GM21529 (cell line): ENCODE measurements around the gene ADAP2.
A peak's percentile ranks its signal among the peaks of the same experiment; 100 is the strongest.
"Not testable (repeated sequence)": the region's sequence is repeated elsewhere in the genome, so short reads cannot be mapped to it uniquely, and the experiment has no call there.

Experiments
- ATAC-seq: cut with Tn5 transposase; IDR thresholded peaks from one replicate; pipeline ENCODE4 v1.9.1; 2021; ENCODE audit not compliant: unreplicated experiment

The ADAP2 gene, protein sequence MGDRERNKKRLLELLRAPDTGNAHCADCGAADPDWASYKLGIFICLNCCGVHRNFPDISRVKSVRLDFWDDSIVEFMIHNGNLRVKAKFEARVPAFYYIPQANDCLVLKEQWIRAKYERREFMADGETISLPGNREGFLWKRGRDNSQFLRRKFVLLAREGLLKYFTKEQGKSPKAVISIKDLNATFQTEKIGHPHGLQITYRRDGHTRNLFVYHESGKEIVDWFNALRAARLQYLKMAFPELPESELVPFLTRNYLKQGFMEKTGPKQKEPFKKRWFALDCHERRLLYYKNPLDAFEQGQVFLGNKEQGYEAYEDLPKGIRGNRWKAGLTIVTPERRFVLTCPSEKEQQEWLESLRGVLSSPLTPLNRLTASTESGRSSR

DNA sequence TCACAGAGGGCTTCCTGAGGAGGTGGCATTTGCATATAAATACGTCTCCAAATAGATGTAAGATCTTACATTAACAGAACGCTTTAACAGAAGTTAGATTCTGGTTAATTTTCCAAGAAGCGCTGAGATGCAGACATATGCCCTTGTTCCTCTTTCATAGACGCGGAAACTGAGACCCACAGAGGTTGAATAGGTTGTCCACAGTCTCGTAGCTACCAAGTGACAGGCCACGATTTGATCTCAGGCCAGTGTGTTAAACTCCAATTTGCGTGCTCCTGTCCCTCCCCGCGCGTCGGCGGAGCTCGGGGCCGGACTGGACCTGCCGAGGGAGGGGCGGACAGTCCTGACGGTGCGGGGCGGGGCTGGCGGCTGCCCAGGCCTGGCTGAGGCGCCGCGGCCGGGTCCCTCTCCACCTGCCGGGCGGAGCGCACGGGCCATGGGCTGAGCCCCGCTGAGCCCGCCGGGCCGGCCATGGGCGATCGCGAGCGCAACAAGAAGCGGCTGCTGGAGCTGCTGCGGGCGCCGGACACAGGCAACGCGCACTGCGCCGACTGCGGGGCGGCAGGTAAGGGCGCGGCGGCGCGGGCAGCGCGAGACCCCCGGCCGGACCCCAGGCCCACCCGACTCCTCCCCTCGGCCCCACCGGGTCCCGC, at the start of gene ADAP2:
ADAP2 (plus strand) TSS at position 402 of the 653 bp plus-strand sequence; CDS start at position 472, 70 bp downstream.
- no peak for ATAC-seq

DNA sequence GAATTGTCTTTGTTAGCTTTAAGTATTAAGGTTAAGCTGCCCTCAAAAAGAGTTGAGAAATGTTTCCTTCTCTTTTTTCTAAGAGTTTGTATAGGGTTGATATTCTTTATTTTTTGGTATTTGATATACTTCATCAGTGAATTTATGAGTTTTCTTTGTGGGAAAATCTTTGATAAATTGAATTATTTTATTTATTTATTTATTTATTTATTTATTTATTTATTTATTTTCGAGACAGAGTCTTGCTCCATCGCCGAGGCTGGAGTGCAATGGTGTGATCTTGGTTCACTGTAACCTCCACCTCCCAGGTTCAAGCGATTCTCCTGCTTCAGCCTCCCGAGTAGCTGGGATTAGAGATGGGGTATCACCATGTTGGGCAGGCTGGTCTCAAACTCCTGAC, 35.6 kb upstream of the ADAP2 start:
- ATAC-seq, result no peak

DNA sequence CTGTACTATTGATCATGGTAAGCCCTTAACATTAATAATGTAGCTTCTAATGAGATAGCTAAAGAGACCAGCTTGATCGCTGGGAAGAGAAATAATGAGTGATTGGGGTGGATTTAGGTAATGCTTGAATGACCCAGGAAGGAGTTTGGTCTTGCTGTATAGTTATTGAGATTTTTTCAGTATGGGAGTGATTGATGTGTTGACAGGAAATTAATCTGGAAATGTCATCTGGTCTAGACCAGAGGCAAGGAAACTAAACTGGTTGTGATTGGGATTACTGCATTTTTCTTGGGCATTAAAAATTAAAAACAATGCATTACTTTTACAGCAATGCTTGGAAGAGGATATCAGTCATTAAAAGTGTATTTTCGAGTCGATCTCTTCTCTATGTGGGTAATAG, 27.5 kb upstream of the ADAP2 start:
- ATAC-seq, result no peak

DNA sequence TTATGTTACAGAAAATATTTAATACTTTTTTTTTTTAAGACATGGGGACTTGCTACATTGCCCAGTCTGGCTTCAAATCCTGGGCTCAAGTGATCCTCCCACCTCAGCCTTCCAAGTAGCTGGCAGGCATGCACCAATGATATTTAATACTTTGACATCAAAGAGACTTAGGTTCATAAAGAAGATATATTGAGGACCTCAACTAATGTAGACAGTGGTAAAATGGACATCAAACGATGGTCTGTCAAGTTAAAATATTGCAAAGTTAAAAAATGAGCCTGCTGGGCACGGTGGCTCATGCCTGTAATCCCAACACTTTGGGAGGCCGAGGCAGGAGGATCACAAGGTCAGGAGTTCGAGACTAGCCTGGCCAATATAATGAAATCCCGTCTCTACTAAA, 24.4 kb upstream of the ADAP2 start:
- no peak for ATAC-seq

DNA sequence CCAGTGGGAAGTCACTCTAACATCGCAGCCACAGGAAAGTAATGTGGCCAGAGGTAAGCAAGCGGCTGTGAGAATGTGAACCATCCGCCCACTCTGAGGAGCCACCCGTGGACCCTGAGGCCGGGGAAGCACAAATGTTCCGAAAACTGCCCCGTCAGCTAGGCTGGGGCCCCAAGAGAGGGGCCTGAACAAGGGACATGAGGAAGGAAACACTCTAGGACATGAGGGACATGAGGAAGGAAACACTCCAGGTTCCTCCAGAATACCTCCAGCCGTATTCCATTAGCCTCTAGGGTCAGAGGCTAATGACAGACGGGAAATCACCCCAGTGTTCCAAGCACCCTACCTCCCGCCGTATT, 16.0 kb upstream of the ADAP2 start:
- peak; percentile 25 for ATAC-seq

DNA sequence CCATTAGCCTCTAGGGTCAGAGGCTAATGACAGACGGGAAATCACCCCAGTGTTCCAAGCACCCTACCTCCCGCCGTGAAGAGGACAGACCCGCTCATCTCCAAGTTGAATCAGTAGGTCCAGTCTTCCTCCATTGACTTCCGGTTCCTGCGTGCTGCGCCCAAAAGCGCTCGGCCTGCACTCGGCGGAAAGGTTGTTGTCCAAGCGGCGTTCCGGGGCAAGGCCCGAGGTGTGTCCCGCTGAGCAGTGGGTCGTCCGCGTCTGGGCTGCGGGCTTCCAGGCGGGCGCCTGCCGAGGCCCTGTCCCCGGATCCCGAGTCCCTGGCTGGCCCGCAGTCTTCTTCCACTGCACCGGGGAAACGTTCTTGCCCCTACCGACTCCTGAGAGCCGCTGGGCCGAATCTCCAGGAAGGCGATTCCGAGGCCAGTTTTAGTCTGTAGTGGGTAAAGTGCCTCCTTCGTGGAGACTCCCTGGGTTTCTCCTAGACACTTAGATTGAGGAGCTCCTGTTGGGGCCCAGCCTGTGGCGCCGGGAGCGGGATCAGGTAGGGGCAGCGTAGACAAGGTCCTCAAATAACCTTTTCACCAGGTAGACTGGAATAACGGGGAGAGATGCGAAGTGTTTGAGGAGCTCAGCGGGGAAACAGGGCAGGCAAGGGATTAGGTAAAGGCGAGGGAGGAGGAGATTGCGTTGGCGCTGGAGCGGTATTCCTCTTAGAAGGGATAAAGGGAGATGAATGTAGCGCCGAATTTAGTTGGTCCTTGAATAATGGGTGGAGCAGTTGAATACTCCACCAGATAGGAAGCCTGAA, 15.4 kb upstream of the ADAP2 start, which contains the start of gene TEFM:
TEFM (minus strand) TSS at position 138 of the 811 bp plus-strand sequence; CDS start at position 98, 40 bp downstream.
- ATAC-seq, result peak; percentile 83

DNA sequence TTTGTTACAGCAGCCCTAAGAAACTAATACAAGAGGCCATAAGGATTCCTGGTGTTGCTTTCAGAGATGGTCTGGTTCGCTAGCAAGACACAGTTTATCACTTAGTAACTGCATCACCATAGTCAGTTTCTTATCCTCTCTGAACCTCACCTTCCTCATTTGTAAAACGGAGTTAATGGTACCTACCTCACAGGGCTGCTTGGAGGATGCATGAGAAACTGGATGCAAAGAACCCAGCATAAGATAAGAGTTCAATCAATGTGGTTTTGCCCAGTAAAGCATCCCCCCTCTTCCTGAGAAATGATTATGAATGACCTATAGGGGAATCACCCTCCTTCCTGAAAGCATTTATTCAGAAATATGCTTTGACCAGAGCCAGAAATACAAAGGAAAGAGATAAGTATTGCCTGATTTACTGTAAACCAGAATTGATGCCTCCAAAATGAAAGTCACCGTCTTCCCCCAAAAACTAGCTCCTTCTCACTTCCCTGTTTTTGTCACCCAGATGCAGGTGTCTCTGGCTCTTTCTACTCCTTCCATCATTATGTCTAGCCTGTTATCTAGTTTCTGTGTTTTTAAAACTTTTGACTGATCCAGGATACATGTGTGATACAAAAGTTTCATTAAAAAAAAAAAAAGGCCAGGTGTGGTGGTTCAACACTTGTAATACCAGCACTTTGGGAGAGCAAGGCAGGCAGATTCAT, 12.9 kb upstream of the ADAP2 start:
- no peak for ATAC-seq

DNA sequence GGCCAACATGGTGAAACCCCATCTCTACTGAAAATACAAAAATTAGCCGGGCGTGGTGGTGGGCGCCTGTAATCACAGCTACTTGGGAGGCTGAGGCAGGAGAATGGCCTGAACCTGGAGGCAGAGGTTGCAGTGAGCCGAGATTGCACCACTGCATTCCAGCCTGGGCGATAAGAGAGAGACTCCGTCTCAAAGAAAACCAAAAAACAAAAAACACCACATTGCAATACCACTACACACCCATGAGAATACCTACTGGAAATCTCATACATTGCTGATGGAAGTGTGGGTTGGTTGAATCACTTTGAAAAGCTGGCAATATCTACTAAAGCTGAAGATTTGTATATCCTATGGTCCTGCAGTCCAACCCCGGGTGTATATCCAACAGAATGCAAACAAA, 11.6 kb upstream of the ADAP2 start:
- not testable (repeated sequence) for ATAC-seq

DNA sequence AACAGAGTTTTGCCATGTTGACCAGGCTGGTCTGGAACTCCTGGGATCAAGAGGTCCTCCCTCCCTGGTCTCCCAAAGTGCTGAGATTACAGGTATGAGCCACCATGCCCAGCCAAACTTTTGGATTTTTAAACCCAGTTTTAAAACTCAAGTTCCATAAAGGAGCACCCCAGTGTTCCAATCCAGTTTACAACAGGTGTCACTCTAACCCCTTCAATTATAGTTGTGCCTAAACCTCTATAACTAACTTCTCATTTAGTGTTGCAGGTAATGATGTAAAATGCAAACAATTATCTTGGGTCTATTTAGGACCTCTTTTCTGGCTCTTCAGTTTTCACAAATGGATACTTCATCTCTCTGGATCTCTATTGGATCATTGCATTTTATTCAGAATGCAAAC, 7.8 kb upstream of the ADAP2 start:
- ATAC-seq, result no peak

DNA sequence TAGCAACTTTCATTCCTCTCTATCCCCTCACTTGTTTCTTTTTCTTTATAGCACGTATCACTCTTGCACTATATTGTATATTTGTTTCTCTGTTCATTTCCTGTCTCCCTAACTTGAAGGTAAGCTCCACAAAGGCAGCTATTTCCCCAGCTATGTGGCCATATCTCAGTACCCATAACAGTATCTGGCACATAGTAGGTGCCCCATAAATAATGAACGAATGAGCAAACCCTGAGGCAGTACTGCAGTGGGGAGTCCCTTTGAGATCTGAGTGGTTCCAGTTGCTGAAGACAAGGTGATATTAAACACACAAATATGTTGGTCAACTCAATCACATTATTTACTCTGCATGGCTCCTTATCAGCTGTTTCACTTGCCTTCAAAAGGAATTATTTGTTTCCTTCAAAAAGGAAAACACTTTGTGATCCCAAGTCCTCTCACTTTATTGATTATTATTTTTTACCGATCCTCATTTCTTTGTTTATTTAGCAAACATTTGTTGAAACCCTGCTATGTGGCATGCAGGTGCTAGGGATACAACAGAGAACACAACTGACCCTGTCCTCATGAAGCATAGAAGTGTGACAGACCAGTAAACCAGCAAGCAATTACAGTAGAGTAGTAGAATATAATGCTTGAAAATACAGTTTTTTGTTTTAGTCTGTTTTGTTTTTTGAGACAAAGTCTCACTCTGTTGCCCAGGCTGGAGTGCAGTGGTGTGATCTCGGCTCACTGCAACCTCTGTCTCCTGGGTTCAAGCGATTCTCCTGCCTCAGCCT, 5.7 kb upstream of the ADAP2 start:
- no peak for ATAC-seq

DNA sequence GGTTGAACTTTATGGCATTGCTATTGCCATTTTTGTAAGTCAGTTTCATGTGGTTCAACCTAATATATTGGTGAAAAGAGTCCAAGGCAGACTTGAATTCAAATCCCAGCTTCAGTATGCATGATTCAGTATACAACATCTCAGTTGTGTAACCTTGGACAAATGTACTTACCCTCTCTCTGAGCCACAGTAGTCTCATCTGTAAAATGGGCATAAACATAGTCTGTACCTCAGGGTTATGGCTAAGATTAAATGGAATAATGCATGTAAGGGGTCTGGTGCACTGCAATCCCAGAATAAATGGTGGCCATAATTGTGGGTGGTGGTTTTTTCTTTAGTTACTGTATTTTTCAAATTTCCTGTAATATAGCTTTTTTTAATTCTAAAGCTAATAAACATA, 4.7 kb upstream of the ADAP2 start:
- no peak for ATAC-seq

DNA sequence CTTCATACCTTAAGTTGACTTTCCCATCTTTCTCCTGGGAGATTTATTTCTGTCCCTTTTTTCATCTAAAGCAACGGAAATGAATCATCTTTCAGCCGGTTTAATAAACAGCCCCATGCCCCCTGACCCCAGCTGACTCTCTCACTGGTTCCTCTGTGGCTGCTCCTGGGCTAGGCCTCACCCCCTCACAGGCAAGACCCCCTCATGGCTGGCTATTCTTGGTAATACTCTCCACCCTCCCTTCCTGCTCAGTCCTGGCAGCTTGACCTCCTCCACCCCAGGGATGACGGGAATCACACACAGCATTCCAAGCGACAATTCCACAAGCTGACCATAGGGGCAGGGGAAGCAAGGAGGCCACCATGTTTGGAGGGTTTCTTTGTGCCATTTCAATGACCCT, 1.5 kb upstream of the ADAP2 start:
- no peak for ATAC-seq

DNA sequence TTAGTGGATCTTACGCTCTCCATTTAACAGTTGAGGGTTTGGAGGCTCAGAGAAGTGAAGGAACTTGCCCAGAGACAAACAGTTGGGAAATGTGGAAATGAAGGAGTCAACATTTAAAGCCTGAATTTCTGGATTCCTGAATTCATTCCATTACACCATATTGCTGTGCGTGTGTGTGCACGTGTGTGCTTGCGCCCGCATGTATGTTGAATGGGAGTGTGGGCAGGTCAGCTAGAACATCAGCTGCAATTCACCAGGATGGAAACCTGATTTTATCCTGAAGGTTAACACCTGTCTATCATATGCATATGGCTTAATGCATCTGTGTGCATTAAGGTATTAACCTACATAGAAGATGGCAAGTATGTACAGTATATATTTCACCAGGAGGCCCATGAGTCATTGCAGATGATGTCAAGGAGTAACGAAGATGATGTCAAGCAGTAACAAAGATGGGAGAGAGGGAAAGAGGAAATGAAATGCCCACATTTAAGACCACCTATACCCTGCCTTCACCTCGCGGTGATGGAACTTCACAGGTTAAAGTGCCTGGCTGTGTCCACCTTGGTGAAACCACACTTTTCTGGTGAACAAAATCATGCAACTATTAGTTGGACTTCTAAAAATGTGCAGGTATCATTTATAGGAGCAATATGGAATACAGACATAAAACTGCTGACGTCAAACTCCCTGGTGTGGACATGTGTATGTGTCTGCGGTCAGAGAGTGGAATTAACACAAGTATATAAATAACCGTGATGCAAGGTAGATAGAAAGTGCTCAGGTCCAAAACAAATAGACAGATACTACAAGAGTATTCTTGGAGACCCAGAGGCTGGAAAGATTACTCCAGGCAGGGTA, 832 bp upstream of the ADAP2 start:
- no peak for ATAC-seq

DNA sequence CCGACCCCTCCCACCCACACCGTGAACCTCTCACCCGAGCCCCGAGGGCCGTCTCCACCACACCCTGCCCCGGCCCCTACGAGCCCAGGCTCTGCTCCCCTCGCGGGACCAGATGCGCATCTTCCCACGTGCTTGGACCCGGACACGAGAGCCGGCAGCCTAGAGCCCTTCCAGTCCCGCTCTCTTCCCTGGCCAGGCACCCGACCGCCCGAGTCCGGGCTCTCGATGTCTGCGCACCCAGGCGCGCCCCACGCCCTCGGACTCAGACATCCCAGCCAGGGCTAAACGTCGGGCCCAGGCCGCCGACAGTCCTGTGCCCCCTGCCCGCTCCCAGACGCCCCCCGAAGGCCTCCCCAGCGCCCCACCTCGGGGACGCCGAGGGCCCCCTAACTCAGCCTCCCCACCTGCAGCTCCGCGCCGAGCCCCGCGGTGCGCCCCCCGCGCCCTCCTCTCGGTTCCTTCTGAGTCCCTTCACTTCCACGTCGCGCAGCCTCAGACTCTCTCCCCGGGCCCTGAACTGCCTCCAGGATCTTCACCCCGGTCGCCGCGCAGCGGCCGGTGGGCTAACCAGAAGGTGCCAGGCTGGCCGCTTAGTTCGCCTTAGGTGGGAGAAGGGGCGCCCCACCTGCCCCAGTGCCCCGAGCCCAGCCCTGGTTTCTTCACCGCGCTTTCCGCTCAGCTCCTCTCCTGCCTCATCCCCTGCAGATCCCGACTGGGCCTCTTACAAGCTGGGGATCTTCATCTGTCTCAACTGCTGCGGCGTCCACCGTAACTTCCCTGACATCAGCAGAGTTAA, 688 bp downstream of the ADAP2 start:
- no peak for ATAC-seq

DNA sequence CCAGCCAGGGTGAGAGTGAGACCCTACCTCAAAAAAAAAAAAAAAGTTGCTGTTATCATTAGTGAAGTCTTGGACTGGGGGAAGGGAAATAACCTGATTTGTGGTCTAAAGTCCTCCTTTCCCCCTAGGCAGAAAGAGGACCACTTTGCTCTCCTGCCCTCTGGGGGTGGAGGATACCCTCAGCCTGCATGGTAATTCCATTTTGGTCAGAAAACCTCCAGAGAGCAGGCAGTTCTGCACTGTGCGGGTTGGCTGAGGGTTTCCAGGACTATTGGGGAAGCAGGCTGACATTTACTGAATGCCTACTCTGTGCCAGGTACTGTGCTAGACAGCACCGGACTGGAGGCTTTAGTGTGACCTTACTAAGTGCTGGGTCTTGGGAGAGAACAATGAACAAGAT, 2.6 kb downstream of the ADAP2 start:
- no peak for ATAC-seq

DNA sequence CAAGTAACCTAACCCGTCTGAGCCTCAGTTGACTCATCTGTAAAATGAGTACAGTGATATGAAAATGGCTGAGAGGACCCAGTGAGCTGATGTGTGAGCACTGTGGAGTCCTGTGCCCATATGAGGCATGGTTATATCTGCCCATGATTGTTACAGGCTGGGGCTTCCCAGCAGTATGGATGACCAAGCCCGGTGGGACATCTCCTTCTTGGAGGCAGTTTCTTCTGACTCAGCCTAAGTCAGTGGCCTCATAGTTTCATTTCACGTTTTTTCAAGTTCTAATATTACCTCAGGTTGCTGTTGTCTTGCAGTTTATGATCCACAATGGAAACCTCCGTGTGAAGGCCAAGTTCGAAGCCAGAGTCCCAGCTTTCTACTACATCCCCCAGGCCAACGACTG, 4.8 kb downstream of the ADAP2 start:
- ATAC-seq, result no peak

DNA sequence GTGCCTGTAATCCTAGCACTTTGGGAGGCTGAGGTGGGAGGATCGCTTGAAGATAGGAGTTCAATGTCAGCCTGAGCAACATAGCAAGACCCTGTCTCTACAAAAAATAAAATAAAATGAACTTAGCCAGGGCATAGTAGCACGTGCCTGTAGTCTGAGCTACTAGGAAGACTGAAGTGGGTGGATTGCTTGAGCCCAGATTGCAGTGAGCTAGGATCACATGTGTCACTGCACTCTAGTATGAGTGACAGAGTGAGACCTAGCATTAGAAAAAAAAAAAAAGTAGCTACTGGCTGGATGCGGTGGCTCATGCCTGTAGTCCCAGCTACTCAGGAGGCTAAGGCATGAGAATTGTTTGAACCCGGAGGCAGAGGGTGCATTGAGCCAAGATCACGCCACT, 6.0 kb downstream of the ADAP2 start:
- ATAC-seq, result no peak

DNA sequence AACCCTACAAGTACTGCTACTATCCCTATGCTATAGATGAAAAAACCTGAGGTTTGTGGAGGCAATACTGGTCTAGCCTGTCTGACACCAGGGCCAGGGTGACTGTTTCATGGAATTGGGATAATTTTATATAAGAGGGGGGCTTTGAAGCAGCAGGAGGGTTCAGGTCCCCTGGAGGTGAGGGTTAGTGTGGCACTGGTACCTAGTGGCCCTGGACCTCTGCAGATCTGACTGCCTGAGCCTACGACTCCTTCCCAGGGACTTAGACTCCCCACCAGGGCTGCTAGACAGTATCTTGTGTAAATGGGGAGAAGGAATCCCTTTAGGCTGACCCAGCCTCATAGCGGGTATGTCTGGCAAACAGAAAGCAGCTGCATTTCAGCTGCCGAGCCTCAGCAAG, 6.8 kb downstream of the ADAP2 start:
- ATAC-seq, result no peak
